ENCODE results near the gene STIMATE. TPM values are rescaled to one million over a fixed set of nuclear protein-coding genes. Genes with fewer than 3 reads are reported as not detected.

Gene STIMATE
- total RNA-seq, 2 donors from 2014 or later, result 20.3 to 23.7 TPM

- Mint-ChIP-seq H3K27me3 (ENCODE audit: insufficient read depth) (no peaks in the 10 kb centered on the region), H3K9me3 (no peaks in the 10 kb centered on the region), H3K4me3 (no peak overlapping the region), H3K27ac (peak overlapping the region; percentile 58), H3K4me1 (peaks cover 24% of the 10 kb centered on the region), H3K36me3 (ENCODE audit: low read depth) (peaks cover 2% of the 10 kb centered on the region)
- no peaks in the 10 kb centered on the region for H3K36me3 ChIP-seq (ENCODE audit: control insufficient read depth, insufficient read depth, low read length)
- WGBS, 2 experiments (ENCODE audit: insufficient coverage in 1 of 2, insufficient read length in 1 of 2), result 89 to 93% methylated on average over 16 to 21 of the region's 21 CpGs
- no peak overlapping the region for H3K4me3 ChIP-seq (ENCODE audit: low read length)
- H3K9me3 ChIP-seq (ENCODE audit: control insufficient read depth, low read length), result no peaks in the 10 kb centered on the region
- TF ChIP-seq CTCF (conservative IDR thresholded peaks at IDR 0.05), result no peak
- H3K27ac ChIP-seq (ENCODE audit: low read depth, low read length), result peak overlapping the region; percentile 4
- H3K4me1 ChIP-seq (ENCODE audit: control insufficient read depth, insufficient read depth, low read length), result peaks cover 4% of the 10 kb centered on the region
- no peak for DNase-seq
- H3K9ac ChIP-seq (ENCODE audit: extremely low read depth, low read length, poor library complexity, severe bottlenecking), result no peak overlapping the region
- H3K27me3 ChIP-seq (ENCODE audit: control insufficient read depth, insufficient read depth, low read length, poor library complexity, severe bottlenecking), result no peaks in the 10 kb centered on the region
Observed at GRCh38 chr3:52831500-52832301, 65.6 kb downstream of the STIMATE start.

GRCh38 chr3:52830535-52831258 lies 66.7 kb downstream of the STIMATE start, which contains the start of gene ITIH4:
Gene ITIH4, minus strand, starts transcription at chr3:52830672. Its CDS starts 30 bp downstream, at chr3:52830642.
- Histone ChIP-seq H3K4me3 (ENCODE audit: low read length) (no peak within 1 kb of the TSS), H3K36me3 (ENCODE audit: control insufficient read depth, insufficient read depth, low read length) (no peaks in the 10 kb centered on the region), H3K9ac (ENCODE audit: extremely low read depth, low read length, poor library complexity, severe bottlenecking) (no peak within 1 kb of the TSS), H3K4me1 (ENCODE audit: control insufficient read depth, insufficient read depth, low read length) (peaks cover 4% of the 10 kb centered on the region), H3K9me3 (ENCODE audit: control insufficient read depth, low read length) (no peaks in the 10 kb centered on the region), H3K27ac (ENCODE audit: low read depth, low read length) (no peak within 1 kb of the TSS), H3K27me3 (ENCODE audit: control insufficient read depth, insufficient read depth, low read length, poor library complexity, severe bottlenecking) (no peaks in the 10 kb centered on the region)
- Mint-ChIP-seq H3K9me3 (no peaks in the 10 kb centered on the region), H3K4me1 (peaks cover 24% of the 10 kb centered on the region), H3K36me3 (ENCODE audit: low read depth) (no peaks in the 10 kb centered on the region), H3K27ac (peak within 1 kb of the TSS; percentile 49), H3K27me3 (ENCODE audit: insufficient read depth) (no peaks in the 10 kb centered on the region), H3K4me3 (no peak within 1 kb of the TSS)
- TF ChIP-seq CTCF (conservative IDR thresholded peaks at IDR 0.05), result no peak
- peak; percentile 64 for DNase-seq
- 92 to 93% methylated on average over 10 to 16 of the region's 16 CpGs for WGBS, 2 experiments (ENCODE audit: insufficient coverage in 1 of 2, insufficient read length in 1 of 2)

GRCh38 chr3:52829906-52830463 lies 67.4 kb downstream of the STIMATE start:
- DNase-seq, result no peak
- H3K27ac ChIP-seq (ENCODE audit: low read depth, low read length), result no peak overlapping the region
- H3K9ac ChIP-seq (ENCODE audit: extremely low read depth, low read length, poor library complexity, severe bottlenecking), result no peak overlapping the region
- Mint-ChIP-seq H3K4me1 (peaks cover 17% of the 10 kb centered on the region), H3K27ac (no peak overlapping the region), H3K4me3 (no peak overlapping the region), H3K27me3 (ENCODE audit: insufficient read depth) (no peaks in the 10 kb centered on the region), H3K36me3 (ENCODE audit: low read depth) (no peaks in the 10 kb centered on the region), H3K9me3 (no peaks in the 10 kb centered on the region)
- no peak for TF ChIP-seq CTCF (conservative IDR thresholded peaks at IDR 0.05)
- WGBS, 2 experiments (ENCODE audit: insufficient coverage in 1 of 2, insufficient read length in 1 of 2), result 94 to 100% methylated on average over 5 to 10 of the region's 10 CpGs
- H3K36me3 ChIP-seq (ENCODE audit: control insufficient read depth, insufficient read depth, low read length), result no peaks in the 10 kb centered on the region
- no peaks in the 10 kb centered on the region for H3K9me3 ChIP-seq (ENCODE audit: control insufficient read depth, low read length)
- H3K4me3 ChIP-seq (ENCODE audit: low read length), result no peak overlapping the region
- H3K27me3 ChIP-seq (ENCODE audit: control insufficient read depth, insufficient read depth, low read length, poor library complexity, severe bottlenecking), result no peaks in the 10 kb centered on the region
- no peaks in the 10 kb centered on the region for H3K4me1 ChIP-seq (ENCODE audit: control insufficient read depth, insufficient read depth, low read length)
